Loucy (cell line): Measurements from ENCODE around the gene TMEM225B.

Experiments
- H2AFZ ChIP-seq: fragments of 200-600 bp; sonication (generic); 2 replicates; pipeline ENCODE4 v1.6.0; 2016; ENCODE audit warnings: antibody characterized with exemption, mild to moderate bottlenecking, low read length, moderate library complexity
- H3F3A ChIP-seq: fragments of 200-600 bp; 2 replicates; pipeline ENCODE4 v1.6.0; 2016; ENCODE audit warnings: antibody characterized with exemption, low read depth, mild to moderate bottlenecking
- H3K27me3 ChIP-seq: fragments of 200-600 bp; sonication (generic); 2 replicates; pipeline ENCODE4 v1.6.1; 2014; ENCODE audit warnings: low read length, mild to moderate bottlenecking; ENCODE audit not compliant: insufficient read depth, poor library complexity, severe bottlenecking
- H3K36me3 ChIP-seq: fragments of 200-600 bp; sonication (generic); 2 replicates; pipeline ENCODE4 v1.6.1; 2016; ENCODE audit warnings: low read length; ENCODE audit not compliant: insufficient read depth
- H3K4me1 ChIP-seq: fragments of 200-600 bp; sonication (generic); 2 replicates; pipeline ENCODE4 v1.5.1; 2014; ENCODE audit warnings: low read length, mild to moderate bottlenecking; ENCODE audit not compliant: insufficient read depth, poor library complexity, severe bottlenecking
- H3K4me2 ChIP-seq: fragments of 200-600 bp; sonication (generic); 2 replicates; pipeline ENCODE4 v1.6.0; 2014; ENCODE audit warnings: antibody characterized with exemption, low read length, low read depth, mild to moderate bottlenecking; ENCODE audit not compliant: poor library complexity, severe bottlenecking
- H3K4me3 ChIP-seq: fragments of 200-600 bp; sonication (generic); 2 replicates; pipeline ENCODE4 v1.5.1; 2014; ENCODE audit warnings: low read length, mild to moderate bottlenecking, mixed read lengths; ENCODE audit not compliant: poor library complexity, severe bottlenecking
- H3K79me2 ChIP-seq: fragments of 200-600 bp; sonication (generic); 2 replicates; pipeline ENCODE4 v1.6.1; 2014; ENCODE audit warnings: low read length; ENCODE audit not compliant: insufficient read depth
- H3K9ac ChIP-seq: fragments of 200-600 bp; sonication (generic); 2 replicates; pipeline ENCODE4 v1.6.0; 2014; ENCODE audit warnings: mild to moderate bottlenecking, low read depth, low read length, moderate library complexity; ENCODE audit not compliant: poor library complexity, severe bottlenecking
- H3K9me2 ChIP-seq: fragments of 200-600 bp; sonication (generic); replicated peaks from 2 replicates; pipeline ENCODE4 v1.6.1; 2016; ENCODE audit warnings: low read depth, low read length, mixed read lengths
- H3K9me3 ChIP-seq: fragments of 200-600 bp; sonication (generic); 2 replicates; pipeline ENCODE4 v1.6.1; 2014; ENCODE audit warnings: mild to moderate bottlenecking, antibody characterized with exemption, low read length, low read depth; ENCODE audit not compliant: insufficient read depth
- H4K20me1 ChIP-seq: fragments of 200-600 bp; sonication (generic); 2 replicates; pipeline ENCODE4 v1.6.0; 2014; ENCODE audit warnings: antibody characterized with exemption, low read length, mild to moderate bottlenecking; ENCODE audit not compliant: insufficient read depth, poor library complexity, severe bottlenecking
- CTCF ChIP-seq: fragments of 200-600 bp; sonication (generic); conservative IDR thresholded peaks from 2 replicates; pipeline ENCODE4 v1.5.1; 2014; ENCODE audit warnings: mild to moderate bottlenecking, antibody characterized with exemption, low read length
- EZH2phosphoT487 ChIP-seq: fragments of 200-600 bp; IDR thresholded peaks from 2 replicates; pipeline ENCODE4 v1.6.1; 2018; ENCODE audit warnings: antibody characterized with exemption, mild to moderate bottlenecking, moderate library complexity, borderline replicate concordance

TMEM225B gene

DNA sequence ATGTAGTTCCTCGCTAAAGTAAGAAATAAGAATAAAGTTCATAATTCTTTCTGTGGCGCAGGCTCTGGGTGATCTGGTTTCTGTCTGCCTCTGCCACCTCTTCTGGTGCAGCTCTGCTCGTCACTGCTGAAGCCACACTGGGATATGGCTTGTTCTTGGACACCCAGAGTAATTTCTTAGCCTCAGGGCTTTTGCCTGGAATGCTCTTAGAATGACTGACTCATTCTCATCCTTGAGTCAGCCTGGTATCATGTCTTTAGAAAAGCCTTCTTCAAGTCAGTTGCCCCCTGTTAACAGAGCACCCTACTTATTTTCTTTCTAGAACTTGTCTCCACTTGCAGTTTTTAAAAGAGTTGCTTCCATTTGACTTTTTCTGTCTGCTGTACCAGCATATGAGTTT, 20.7 kb downstream of the TMEM225B start:
- H3K4me1 ChIP-seq, result peaks cover 62% of the 10 kb centered on the region
- no peaks in the 10 kb centered on the region for H3K9me3 ChIP-seq
- no peaks in the 10 kb centered on the region for H3F3A ChIP-seq
- H3K79me2 ChIP-seq, result peaks cover 59% of the 10 kb centered on the region
- peak overlapping the region; percentile 93 for H3K9ac ChIP-seq
- H2AFZ ChIP-seq, result no peak overlapping the region
- H3K4me2 ChIP-seq, result peak overlapping the region; percentile 100
- peaks cover 34% of the 10 kb centered on the region; the same call in 1 of the 2 replicates for H3K36me3 ChIP-seq
- H4K20me1 ChIP-seq, result peaks cover 12% of the 10 kb centered on the region
- no peak for TF ChIP-seq EZH2phosphoT487
- no peak for TF ChIP-seq CTCF
- H3K9me2 ChIP-seq, result no peaks in the 10 kb centered on the region
- H3K4me3 ChIP-seq, result peak overlapping the region; percentile 98
- H3K27me3 ChIP-seq, result no peaks in the 10 kb centered on the region

DNA sequence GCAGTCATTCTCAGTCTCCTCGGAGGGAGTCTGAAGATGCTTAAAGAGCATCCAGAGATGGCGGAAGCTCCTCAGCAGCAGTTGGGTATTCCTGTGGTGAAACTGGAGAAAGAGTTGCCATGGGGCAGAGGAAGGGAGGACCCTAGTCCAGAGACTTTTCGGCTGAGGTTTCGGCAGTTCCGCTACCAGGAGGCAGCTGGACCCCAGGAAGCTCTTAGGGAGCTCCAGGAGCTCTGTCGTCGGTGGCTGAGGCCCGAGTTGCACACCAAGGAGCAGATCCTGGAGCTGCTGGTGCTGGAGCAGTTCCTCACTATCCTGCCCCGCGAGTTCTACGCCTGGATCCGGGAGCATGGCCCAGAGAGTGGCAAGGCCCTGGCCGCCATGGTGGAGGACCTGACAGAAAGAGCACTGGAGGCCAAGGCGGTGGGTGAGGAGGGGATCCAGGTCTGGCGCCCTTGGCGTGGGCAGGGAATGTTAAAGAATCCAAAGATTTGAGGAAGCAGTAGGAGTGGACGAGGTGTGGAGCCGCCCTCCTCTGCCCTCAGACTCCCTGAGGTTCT, 21.6 kb downstream of the TMEM225B start:
- Histone ChIP-seq H3K36me3 (peaks cover 34% of the 10 kb centered on the region; the same call in 1 of the 2 replicates), H3K27me3 (no peaks in the 10 kb centered on the region), H3K9me3 (no peaks in the 10 kb centered on the region), H2AFZ (no peak overlapping the region), H3K4me1 (peaks cover 69% of the 10 kb centered on the region), H3K4me3 (peak overlapping the region; percentile 98), H3K9ac (peak overlapping the region; percentile 93), H4K20me1 (peaks cover 12% of the 10 kb centered on the region), H3F3A (peaks cover 4% of the 10 kb centered on the region; the same call in 1 of the 2 replicates), H3K79me2 (peaks cover 59% of the 10 kb centered on the region), H3K9me2 (no peaks in the 10 kb centered on the region), H3K4me2 (peak overlapping the region; percentile 100)
- TF ChIP-seq EZH2phosphoT487 (no peak), CTCF (no peak)

- peak overlapping the region; percentile 100 for H3K4me2 ChIP-seq
Observed at GRCh38 chr7:99621271-99621670, 23.2 kb downstream of the TMEM225B start.

More at GRCh38 chr7:99621271-99621670, 23.2 kb downstream of the TMEM225B start:
- Histone ChIP-seq H3K4me3 (peak overlapping the region; percentile 54), H3K4me1 (peaks cover 85% of the 10 kb centered on the region), H3F3A (peaks cover 4% of the 10 kb centered on the region; the same call in 1 of the 2 replicates), H2AFZ (no peak overlapping the region), H3K27me3 (no peaks in the 10 kb centered on the region), H3K36me3 (peaks cover 44% of the 10 kb centered on the region; the same call in 1 of the 2 replicates), H3K79me2 (peaks cover 75% of the 10 kb centered on the region), H3K9me2 (no peaks in the 10 kb centered on the region), H4K20me1 (peaks cover 12% of the 10 kb centered on the region), H3K9ac (peak overlapping the region; percentile 90), H3K9me3 (no peaks in the 10 kb centered on the region)
- TF ChIP-seq CTCF, result no peak
- no peak for TF ChIP-seq EZH2phosphoT487
